Body of pancreas (tissue), 4 donors: ENCODE data around the gene EDC4. TPM values are rescaled to one million over a fixed set of nuclear protein-coding genes. Genes with fewer than 3 reads are reported as not detected.

Source experiments
- ATAC-seq: fragments of 150-250 bp; one replicate; pipeline ENCODE4 v1.9.1; 2016
- DNase-seq, 4 donors: peaks; one replicate each; pipeline ENCODE4 v3.0.0-alpha.2; 2019
- H3K27ac ChIP-seq, 4 donors: fragments of 200-600 bp; sonication (generic); 1 replicate in 3 of 4; 2 replicates in 1 of 4; pipeline versions ENCODE4 v1.5.1 to v1.6.1; 2016 to 2019; ENCODE audit warnings: mild to moderate bottlenecking in 1 of 4, mixed read lengths in 1 of 4, moderate library complexity in 1 of 4
- H3K27me3 ChIP-seq, 2 donors: fragments of 200-600 bp; sonication (generic); one replicate each; pipeline ENCODE4 v1.6.0; 2016; ENCODE audit warnings: mild to moderate bottlenecking in 1 of 2
- H3K36me3 ChIP-seq, 2 donors: fragments of 200-600 bp; sonication (generic); replicated peaks in 1 of 2; 2 replicates each; pipeline ENCODE4 v1.5.1; 2016; ENCODE audit warnings: low read depth in 2 of 2; ENCODE audit not compliant: insufficient read depth in 1 of 2
- H3K4me1 ChIP-seq: fragments of 200-600 bp; sonication (generic); one replicate; pipeline ENCODE4 v1.6.0; 2016
- H3K4me3 ChIP-seq, 2 donors: fragments of 200-600 bp; sonication (generic); 1 replicate in 1 of 2; 2 replicates in 1 of 2; pipeline ENCODE4 v1.5.1; 2016 to 2019
- H3K9me3 ChIP-seq, 3 donors: fragments of 200-600 bp; sonication (generic); 1 replicate in 2 of 3; 2 replicates in 1 of 3; pipeline ENCODE4 v1.5.1; 2016
- POLR2A ChIP-seq, 3 donors: fragments of 450-650 bp; IDR thresholded peaks; one replicate each; pipeline ENCODE4 v1.6.1; 2016; ENCODE audit warnings: antibody characterized with exemption in 3 of 3, mild to moderate bottlenecking in 2 of 3
- WGBS, 2 donors: methylation state at CpG; one replicate each; pipeline ENCODE4 v1.1.5; 2017; 5-methylcytosine and 5-hydroxymethylcytosine counted together
- intact Hi-C: fragments of 100-400 bp; cut with DNase I; formaldehyde crosslinking; loops from one replicate; pipeline ENCODE4 v1.15.1; 2023
- total RNA-seq, 2 donors: library from RNA; depleted of rRNA; stranded (reverse); fragments of >200 nt; gene quantifications; one replicate each; pipeline ENCODE4 v1.1.0, GENCODE V29; 2016
- TF ChIP-seq, protein P1 (sequence below), 7 experiments: fragments of 450-650 bp in 4 of 7; fragments of 200-600 bp in 3 of 7; sonication (generic) in 3 of 7; IDR thresholded peaks; one replicate each; pipeline ENCODE4 v1.5.1; 2016 to 2019; ENCODE audit warnings: antibody characterized with exemption in 7 of 7

Gene EDC4
- total RNA-seq, 2 donors from 2014 or later: 26.7 to 55.7 TPM

DNA sequence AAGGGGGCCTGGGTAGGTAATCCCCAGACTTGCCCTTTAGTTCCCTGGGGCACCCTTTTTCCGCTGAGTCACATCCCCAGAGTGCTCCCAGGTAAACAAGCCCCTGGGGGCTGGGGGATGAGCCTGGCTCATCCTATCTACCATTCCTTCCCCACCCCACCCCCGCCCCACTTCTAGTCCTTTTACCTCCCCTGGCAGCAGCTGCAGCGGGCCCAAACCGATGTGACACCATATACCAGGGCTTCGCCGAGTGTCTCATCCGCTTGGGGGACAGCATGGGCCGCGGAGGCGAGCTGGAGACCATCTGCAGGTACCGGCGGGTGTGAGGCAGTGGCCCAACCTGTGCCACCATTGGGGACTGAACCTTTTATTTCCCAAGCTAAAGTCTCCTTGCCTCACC is 12.7 kb downstream of the EDC4 start:
- DNase-seq (no peak), ATAC-seq (no peak)
- Histone ChIP-seq H3K36me3 (peaks cover 0 to 17% of the 10 kb centered on the region in 2 donors), H3K4me3 (no peak overlapping the region), H3K27ac (no peak overlapping the region), H3K4me1 (no peaks in the 10 kb centered on the region), H3K27me3 (no peaks in the 10 kb centered on the region), H3K9me3 (no peaks in the 10 kb centered on the region)
- TF ChIP-seq POLR2A (IDR thresholded peaks at IDR 0.05): no peak
- TF ChIP-seq, protein P1, sequence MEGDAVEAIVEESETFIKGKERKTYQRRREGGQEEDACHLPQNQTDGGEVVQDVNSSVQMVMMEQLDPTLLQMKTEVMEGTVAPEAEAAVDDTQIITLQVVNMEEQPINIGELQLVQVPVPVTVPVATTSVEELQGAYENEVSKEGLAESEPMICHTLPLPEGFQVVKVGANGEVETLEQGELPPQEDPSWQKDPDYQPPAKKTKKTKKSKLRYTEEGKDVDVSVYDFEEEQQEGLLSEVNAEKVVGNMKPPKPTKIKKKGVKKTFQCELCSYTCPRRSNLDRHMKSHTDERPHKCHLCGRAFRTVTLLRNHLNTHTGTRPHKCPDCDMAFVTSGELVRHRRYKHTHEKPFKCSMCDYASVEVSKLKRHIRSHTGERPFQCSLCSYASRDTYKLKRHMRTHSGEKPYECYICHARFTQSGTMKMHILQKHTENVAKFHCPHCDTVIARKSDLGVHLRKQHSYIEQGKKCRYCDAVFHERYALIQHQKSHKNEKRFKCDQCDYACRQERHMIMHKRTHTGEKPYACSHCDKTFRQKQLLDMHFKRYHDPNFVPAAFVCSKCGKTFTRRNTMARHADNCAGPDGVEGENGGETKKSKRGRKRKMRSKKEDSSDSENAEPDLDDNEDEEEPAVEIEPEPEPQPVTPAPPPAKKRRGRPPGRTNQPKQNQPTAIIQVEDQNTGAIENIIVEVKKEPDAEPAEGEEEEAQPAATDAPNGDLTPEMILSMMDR (IDR thresholded peaks at IDR 0.05): no peak
- intact Hi-C loops: no loop called here
- 91 to 93% methylated on average over 11 to 12 of the region's 12 CpGs for WGBS, 2 donors

DNA sequence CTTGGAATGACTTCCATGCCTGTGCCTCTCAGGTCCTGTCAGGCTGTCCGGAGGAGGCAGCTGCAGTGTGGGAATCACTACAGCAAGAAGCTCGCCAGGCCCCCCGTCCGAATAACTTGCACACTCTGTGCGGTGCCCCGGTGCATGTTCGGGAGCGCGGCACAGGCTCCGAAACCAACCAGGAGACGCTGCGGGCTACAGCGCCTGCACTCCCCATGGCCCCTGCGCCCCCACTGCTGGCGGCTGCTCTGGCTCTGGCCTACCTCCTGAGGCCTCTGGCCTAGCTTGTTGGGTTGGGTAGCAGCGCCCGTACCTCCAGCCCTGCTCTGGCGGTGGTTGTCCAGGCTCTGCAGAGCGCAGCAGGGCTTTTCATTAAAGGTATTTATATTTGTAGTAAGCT is 13.1 kb downstream of the EDC4 start:
- Histone ChIP-seq H3K36me3 (peaks cover 0 to 13% of the 10 kb centered on the region in 2 donors), H3K4me3 (no peak overlapping the region), H3K27ac (no peak overlapping the region), H3K4me1 (no peaks in the 10 kb centered on the region), H3K9me3 (no peaks in the 10 kb centered on the region), H3K27me3 (no peaks in the 10 kb centered on the region)
- TF ChIP-seq, protein P1 (IDR thresholded peaks at IDR 0.05): no peak
- TF ChIP-seq POLR2A (IDR thresholded peaks at IDR 0.05): no peak
- WGBS, 2 donors: 92 to 93% methylated on average over 2 to 19 of the region's 19 CpGs
- DNase-seq (no peak), ATAC-seq (no peak)
- intact Hi-C loops: no loop called here

DNA sequence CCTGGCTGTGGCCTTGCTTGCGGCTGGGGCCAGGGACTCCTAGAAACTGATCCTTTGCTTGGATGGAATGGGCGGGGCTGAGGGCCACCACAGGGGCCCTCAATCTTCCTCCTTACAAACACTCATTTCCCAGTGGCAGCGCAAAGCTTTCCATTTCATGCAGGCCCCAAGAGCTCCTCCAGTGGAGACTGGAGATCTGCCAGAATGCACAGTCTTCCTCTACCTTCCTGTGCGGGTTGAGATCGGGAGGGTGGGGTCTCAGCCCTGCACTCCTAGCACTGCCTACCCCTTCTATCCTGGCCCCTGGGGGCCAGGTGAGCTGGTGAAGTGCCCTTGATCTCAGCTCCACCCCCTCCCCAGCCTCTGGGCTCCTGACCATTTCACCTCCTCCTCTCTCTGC is 13.5 kb downstream of the EDC4 start:
- TF ChIP-seq POLR2A (IDR thresholded peaks at IDR 0.05): no peak
- TF ChIP-seq, protein P1 (IDR thresholded peaks at IDR 0.05): no peak
- ATAC-seq (no peak), DNase-seq (no peak)
- WGBS, 2 donors: 94 to 97% methylated on average over 5 of the region's 5 CpGs
- no peaks in the 10 kb centered on the region for H3K9me3 ChIP-seq
- no peaks in the 10 kb centered on the region for H3K27me3 ChIP-seq
- no peaks in the 10 kb centered on the region for H3K4me1 ChIP-seq
- intact Hi-C loops: no loop called here
- peaks cover 0 to 9% of the 10 kb centered on the region in 2 donors for H3K36me3 ChIP-seq
- H3K27ac ChIP-seq: no peak overlapping the region
- H3K4me3 ChIP-seq: no peak overlapping the region

GRCh38 chr16:67888331-67888730 is 15.5 kb downstream of the EDC4 start:
- intact Hi-C loops: no loop called here
- TF ChIP-seq, protein P1 (IDR thresholded peaks at IDR 0.05): no peak
- TF ChIP-seq POLR2A (IDR thresholded peaks at IDR 0.05): no peak
- no peaks in the 10 kb centered on the region for H3K4me1 ChIP-seq
- H3K36me3 ChIP-seq: no peaks in the 10 kb centered on the region
- no peaks in the 10 kb centered on the region for H3K9me3 ChIP-seq
- no peaks in the 10 kb centered on the region for H3K27me3 ChIP-seq
- DNase-seq (no peak), ATAC-seq (no peak)
- no peak overlapping the region for H3K4me3 ChIP-seq
- 80 to 81% methylated on average over 2 to 3 of the region's 3 CpGs for WGBS, 2 donors
- H3K27ac ChIP-seq: no peak overlapping the region

GRCh38 chr16:67892375-67892774 is 19.5 kb downstream of the EDC4 start:
- TF ChIP-seq, protein P1 (IDR thresholded peaks at IDR 0.05): no peak
- TF ChIP-seq POLR2A (IDR thresholded peaks at IDR 0.05): no peak
- no peak overlapping the region for H3K4me3 ChIP-seq
- H3K4me1 ChIP-seq: peaks cover 26% of the 10 kb centered on the region
- H3K27me3 ChIP-seq: no peaks in the 10 kb centered on the region
- no peaks in the 10 kb centered on the region for H3K36me3 ChIP-seq
- no peaks in the 10 kb centered on the region for H3K9me3 ChIP-seq
- intact Hi-C loops: no loop called here
- no peak for ATAC-seq
- no peak for DNase-seq
- WGBS, 2 donors: 53 to 58% methylated on average over 5 of the region's 5 CpGs
- peak overlapping the region in 3 of 4 donors; percentile 90 to 99 (median 97) for H3K27ac ChIP-seq
